IMR-90 (cell line): ENCODE measurements around the gene FAM171A1. TPM values are rescaled to one million over a fixed set of nuclear protein-coding genes. Genes with fewer than 3 reads are reported as not detected.

Source experiments
- ATAC-seq: fragments of 200-7000 bp; cut with Tn5 transposase; 2 replicates; pipeline ENCODE4 v1.9.1; 2020; ENCODE audit warnings: low read depth, mild to moderate bottlenecking, moderate library complexity
- BruUV-seq: library from RNA; stranded (reverse); fragments of 400-500 nt; replicated peaks from 2 replicates; lab custom pipeline; 2021; lab: Mats Ljungman, UMichigan
- CTCF ChIA-PET: fragments of 300-600 bp; formaldehyde crosslinking; extraction: SDS; loops from one replicate; lab custom pipeline; 2021; ENCODE audit warnings: antibody characterized with exemption; lab: Yijun Ruan, JAX
- POLR2A ChIA-PET: fragments of 300-600 bp; sonication (Branson Sonifier 250); formaldehyde crosslinking; loops from one replicate; lab custom pipeline; 2022; ENCODE audit warnings: antibody characterized with exemption; ENCODE audit not compliant: unreplicated experiment; lab: Charles Lee
- DNase-seq: peaks from one replicate; pipeline ENCODE4 v3.0.0; 2013
- H2AFZ ChIP-seq: replicated peaks from 2 replicates; pipeline ENCODE3; 2013; ENCODE audit warnings: low read length, mild to moderate bottlenecking; ENCODE audit not compliant: poor library complexity
- H2AK5ac ChIP-seq: 2 replicates; pipeline ENCODE4 v1.6.1; 2013; ENCODE audit warnings: low read depth, low read length, inconsistent platforms
- H2AK9ac ChIP-seq: replicated peaks from 2 replicates; pipeline ENCODE3; 2013; ENCODE audit warnings: mild to moderate bottlenecking, low read depth, low read length, moderate library complexity; ENCODE audit not compliant: poor library complexity
- H2BK120ac ChIP-seq: 2 replicates; pipeline ENCODE4 v1.6.1; 2013; ENCODE audit warnings: low read depth, low read length, inconsistent platforms
- H2BK15ac ChIP-seq: 3 replicates; pipeline ENCODE4 v1.6.1; 2013; ENCODE audit warnings: low read depth, low read length, inconsistent platforms
- H2BK20ac ChIP-seq: 2 replicates; pipeline ENCODE4 v1.6.1; 2013; ENCODE audit warnings: low read depth, mild to moderate bottlenecking, inconsistent platforms, low read length, moderate library complexity
- H2BK5ac ChIP-seq: 2 replicates; pipeline ENCODE4 v1.6.1; 2013; ENCODE audit warnings: mild to moderate bottlenecking, low read depth, low read length, inconsistent platforms; ENCODE audit not compliant: poor library complexity, severe bottlenecking
- H3K14ac ChIP-seq: replicated peaks from 2 replicates; pipeline ENCODE4 v1.6.1; 2013; ENCODE audit warnings: low read depth, low read length, inconsistent platforms
- H3K18ac ChIP-seq: 2 replicates; pipeline ENCODE4 v1.6.1; 2013; ENCODE audit warnings: low read depth, low read length, control low read depth
- H3K23ac ChIP-seq: 2 replicates; pipeline ENCODE4 v1.6.1; 2013; ENCODE audit warnings: low read depth, low read length, inconsistent platforms
- H3K27ac ChIP-seq: 2 replicates; pipeline ENCODE4 v1.5.1; 2013; ENCODE audit warnings: mild to moderate bottlenecking, control low read depth, low read length; ENCODE audit not compliant: insufficient read depth
- H3K27me3 ChIP-seq: 2 replicates; pipeline ENCODE4 v1.6.1; 2013; ENCODE audit warnings: low read length; ENCODE audit not compliant: control insufficient read depth, insufficient read depth
- H3K36me3 ChIP-seq: 2 replicates; pipeline ENCODE4 v1.6.1; 2013; ENCODE audit warnings: low read length, mixed read lengths; ENCODE audit not compliant: control insufficient read depth, insufficient read depth
- H3K4ac ChIP-seq: 2 replicates; pipeline ENCODE4 v1.6.1; 2013; ENCODE audit warnings: low read depth, low read length, inconsistent platforms
- H3K4me1 ChIP-seq: 2 replicates; pipeline ENCODE4 v1.6.1; 2013; ENCODE audit warnings: low read length, mixed read lengths; ENCODE audit not compliant: control insufficient read depth, insufficient read depth
- H3K4me2 ChIP-seq: 2 replicates; pipeline ENCODE4 v1.6.1; 2013; ENCODE audit warnings: low read depth, mild to moderate bottlenecking, control low read depth, low read length, moderate library complexity
- H3K4me3 ChIP-seq: 2 replicates; pipeline ENCODE4 v1.5.1; 2013; ENCODE audit warnings: low read depth, mild to moderate bottlenecking, control low read depth, low read length, moderate library complexity; ENCODE audit not compliant: insufficient read depth
- H3K56ac ChIP-seq: 2 replicates; pipeline ENCODE4 v1.6.1; 2013; ENCODE audit warnings: low read length, inconsistent platforms; ENCODE audit not compliant: insufficient read depth; ENCODE audit errors: extremely low read depth
- H3K79me1 ChIP-seq, 2 experiments: 2 replicates each; pipeline ENCODE4 v1.6.1; 2013; ENCODE audit warnings: low read length in 2 of 2, inconsistent platforms in 1 of 2, low read depth in 1 of 2
- H3K9ac ChIP-seq: 2 replicates; pipeline ENCODE4 v1.6.1; 2013; ENCODE audit warnings: low read depth, low read length, control low read depth
- H3K9me1 ChIP-seq: 2 replicates; pipeline ENCODE4 v1.6.1; 2013; ENCODE audit warnings: low read length, inconsistent platforms; ENCODE audit not compliant: insufficient read depth
- H3K9me3 ChIP-seq: 2 replicates; pipeline ENCODE4 v1.6.1; 2013; ENCODE audit warnings: low read length; ENCODE audit not compliant: control insufficient read depth, insufficient read depth
- H4K20me1 ChIP-seq: 2 replicates; pipeline ENCODE4 v1.6.1; 2013; ENCODE audit warnings: low read length, inconsistent platforms; ENCODE audit not compliant: insufficient read depth
- H4K5ac ChIP-seq: 2 replicates; pipeline ENCODE4 v1.6.1; 2013; ENCODE audit warnings: mild to moderate bottlenecking, low read depth, low read length, control low read depth
- H4K8ac ChIP-seq, 2 experiments: 2 replicates each; pipeline ENCODE4 v1.6.1; 2013; ENCODE audit warnings: low read depth in 2 of 2, low read length in 2 of 2, control low read depth in 1 of 2, inconsistent platforms in 1 of 2
- H4K91ac ChIP-seq: 2 replicates; pipeline ENCODE4 v1.6.1; 2013; ENCODE audit warnings: low read depth, low read length, inconsistent platforms; ENCODE audit not compliant: insufficient read depth
- CEBPB ChIP-seq: IDR thresholded peaks from 2 replicates; pipeline ENCODE4 v1.6.1; 2012; ENCODE audit warnings: low read depth, low read length, improper control_type of control experiment
- CHD1 ChIP-seq: IDR thresholded peaks from 2 replicates; pipeline ENCODE4 v1.6.1; 2012; ENCODE audit warnings: low read depth, low read length, improper control_type of control experiment
- FOS ChIP-seq: fragments of 150-350 bp; IDR thresholded peaks from 2 replicates; pipeline ENCODE4 v1.6.1; 2016; ENCODE audit warnings: low read depth, low read length
- MAZ ChIP-seq: IDR thresholded peaks from 2 replicates; pipeline ENCODE4 v1.6.1; 2012; ENCODE audit warnings: low read depth, mild to moderate bottlenecking, low read length, improper control_type of control experiment, moderate library complexity, borderline replicate concordance
- MXI1 ChIP-seq: IDR thresholded peaks from 2 replicates; pipeline ENCODE4 v1.6.1; 2012; ENCODE audit warnings: low read depth, mild to moderate bottlenecking, low read length, moderate library complexity, borderline replicate concordance
- POLR2A ChIP-seq: IDR thresholded peaks from 2 replicates; pipeline ENCODE4 v1.6.1; 2012; ENCODE audit warnings: mild to moderate bottlenecking, low read depth, low read length
- RAD21 ChIP-seq: IDR thresholded peaks from 2 replicates; pipeline ENCODE4 v1.6.1; 2012; ENCODE audit warnings: low read length, improper control_type of control experiment
- RCOR1 ChIP-seq: IDR thresholded peaks from 2 replicates; pipeline ENCODE4 v1.6.1; 2012; ENCODE audit warnings: mild to moderate bottlenecking, low read length, improper control_type of control experiment; ENCODE audit not compliant: insufficient replicate concordance
- SMC3 ChIP-seq: fragments of 150-350 bp; IDR thresholded peaks from 2 replicates; pipeline ENCODE4 v1.6.1; 2016; ENCODE audit warnings: low read depth, mild to moderate bottlenecking, antibody characterized with exemption, low read length, moderate library complexity
- WGBS, 2 experiments: methylation state at CpG; one replicate each; pipeline versions ENCODE4 v1.1.5 to v1.1.7; 2013; ENCODE audit warnings: missing lambda C conversion rate in 2 of 2; ENCODE audit not compliant: insufficient read length in 1 of 2; ENCODE audit errors: extremely low coverage in 2 of 2; 5-methylcytosine and 5-hydroxymethylcytosine counted together
- dilution Hi-C: fragments of 300-500 bp; cut with HindIII; formaldehyde crosslinking; loops from one replicate; pipeline ENCODE4 v1.14.3; 2018; ENCODE audit warnings: low sequenced_read_pairs; ENCODE audit not compliant: unreplicated experiment
- in situ Hi-C: fragments of 300-500 bp; cut with MboI; formaldehyde crosslinking; loops from 3 replicates; pipeline ENCODE4 v1.14.3; 2019; ENCODE audit warnings: low sequenced_read_pairs, inconsistent platforms, mixed read lengths
- intact Hi-C: fragments of 100-400 bp; cut with micrococcal nuclease; formaldehyde crosslinking; loops from 2 replicates; pipeline ENCODE4 v1.10.0; 2022
- polyA plus RNA-seq, 3 experiments: library from polyadenylated mRNA; depleted of rRNA; stranded (reverse); fragments of >200 nt; gene quantifications; 2 replicates each; pipeline ENCODE4 v1.2.3, GENCODE V29; 2012; ENCODE audit warnings: low replicate concordance in 1 of 3
- total RNA-seq: library from RNA; depleted of rRNA; stranded (reverse); fragments of >200 nt; gene quantifications from 2 replicates; pipeline ENCODE4 v1.2.3, GENCODE V29; 2012
- TF ChIP-seq, protein P1 (sequence below): fragments of 150-350 bp; IDR thresholded peaks from 2 replicates; pipeline ENCODE4 v1.6.1; 2017; ENCODE audit warnings: mild to moderate bottlenecking, antibody characterized with exemption, low read length, low read depth
- TF ChIP-seq, protein P2 (sequence below): fragments of 150-350 bp; IDR thresholded peaks from 2 replicates; pipeline ENCODE4 v1.6.1; 2016; ENCODE audit warnings: low read depth, mild to moderate bottlenecking, low read length, moderate library complexity, borderline replicate concordance
- TF ChIP-seq, protein P3 (sequence below): conservative IDR thresholded peaks from 2 replicates; pipeline ENCODE4 v1.5.1; 2012; ENCODE audit warnings: mild to moderate bottlenecking, low read depth, low read length, improper control_type of control experiment

FAM171A1 gene
- total and polyA plus RNA-seq, 2 of the 4 experiments (the other 2 are of a cell fraction) = 20.3 to 30.6 TPM

DNA sequence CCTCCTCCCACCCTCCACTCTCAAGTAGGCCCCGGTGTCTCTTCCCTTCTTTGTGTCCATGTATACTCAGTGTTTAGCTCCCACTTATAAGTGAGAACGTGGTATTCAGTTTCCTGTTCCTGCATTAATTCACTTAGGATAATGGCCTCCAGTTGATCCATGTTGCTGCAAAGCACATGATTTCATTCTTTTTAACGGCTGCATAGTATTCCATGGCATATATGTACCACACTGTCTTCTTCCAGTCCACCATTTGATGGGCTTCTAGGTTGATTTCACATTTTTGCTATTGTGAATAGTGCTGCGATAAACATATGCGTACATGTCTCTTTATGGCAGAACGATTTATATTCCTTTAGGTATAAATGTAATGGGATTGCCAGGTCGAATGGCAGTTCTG is 51.0 kb downstream of the FAM171A1 start:
- H3K9ac ChIP-seq = no peak overlapping the region
- H4K91ac ChIP-seq = no peak overlapping the region
- no peak overlapping the region for H3K4me2 ChIP-seq
- H3K36me3 ChIP-seq = no peaks in the 10 kb centered on the region
- no peak for ATAC-seq
- peaks cover 8% of the 10 kb centered on the region; the same call in 1 of the 2 replicates for H4K20me1 ChIP-seq
- H3K9me3 ChIP-seq = no peaks in the 10 kb centered on the region
- no peak for DNase-seq
- no peaks in the 10 kb centered on the region for H3K27me3 ChIP-seq
- POLR2A ChIA-PET = no interaction called here
- no peak overlapping the region for H3K23ac ChIP-seq
- no peak overlapping the region for H2AK9ac ChIP-seq
- peaks cover 2% of the 10 kb centered on the region; the same call in 1 of the 2 replicates for H3K4me1 ChIP-seq
- 100% methylated on average over 1 of the region's 7 CpGs; no CpG with 5 or more reads in 1 of the 2 experiments for WGBS, 2 experiments
- CTCF ChIA-PET = no interaction called here
- no peak overlapping the region for H3K18ac ChIP-seq
- H2BK15ac ChIP-seq = no peak overlapping the region
- H3K79me1 ChIP-seq = peaks cover 18 to 36% of the 10 kb centered on the region in 2 experiments; a peak in 3 of 4 replicates
- H4K8ac ChIP-seq = no peak overlapping the region
- 0 out of 2 replicates have a peak, but pooled peaks cover under 1% of the 10 kb centered on the region for H3K9me1 ChIP-seq
- dilution Hi-C loops (no loop called here), in situ Hi-C loops (no loop called here), intact Hi-C loops (no loop called here)
- no peak overlapping the region for H4K5ac ChIP-seq
- no peak overlapping the region for H2BK120ac ChIP-seq
- H3K14ac ChIP-seq = no peak overlapping the region
- no peak overlapping the region for H3K4me3 ChIP-seq
- H2AK5ac ChIP-seq = no peak overlapping the region
- no peak overlapping the region for H3K56ac ChIP-seq
- H3K4ac ChIP-seq = no peak overlapping the region
- no peak overlapping the region for H2BK5ac ChIP-seq
- no TSS peak for BruUV-seq
- no peak for TF ChIP-seq CEBPB
- TF ChIP-seq, protein P1, sequence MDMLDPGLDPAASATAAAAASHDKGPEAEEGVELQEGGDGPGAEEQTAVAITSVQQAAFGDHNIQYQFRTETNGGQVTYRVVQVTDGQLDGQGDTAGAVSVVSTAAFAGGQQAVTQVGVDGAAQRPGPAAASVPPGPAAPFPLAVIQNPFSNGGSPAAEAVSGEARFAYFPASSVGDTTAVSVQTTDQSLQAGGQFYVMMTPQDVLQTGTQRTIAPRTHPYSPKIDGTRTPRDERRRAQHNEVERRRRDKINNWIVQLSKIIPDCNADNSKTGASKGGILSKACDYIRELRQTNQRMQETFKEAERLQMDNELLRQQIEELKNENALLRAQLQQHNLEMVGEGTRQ = no peak
- no peak for TF ChIP-seq RCOR1
- TF ChIP-seq, protein P2, sequence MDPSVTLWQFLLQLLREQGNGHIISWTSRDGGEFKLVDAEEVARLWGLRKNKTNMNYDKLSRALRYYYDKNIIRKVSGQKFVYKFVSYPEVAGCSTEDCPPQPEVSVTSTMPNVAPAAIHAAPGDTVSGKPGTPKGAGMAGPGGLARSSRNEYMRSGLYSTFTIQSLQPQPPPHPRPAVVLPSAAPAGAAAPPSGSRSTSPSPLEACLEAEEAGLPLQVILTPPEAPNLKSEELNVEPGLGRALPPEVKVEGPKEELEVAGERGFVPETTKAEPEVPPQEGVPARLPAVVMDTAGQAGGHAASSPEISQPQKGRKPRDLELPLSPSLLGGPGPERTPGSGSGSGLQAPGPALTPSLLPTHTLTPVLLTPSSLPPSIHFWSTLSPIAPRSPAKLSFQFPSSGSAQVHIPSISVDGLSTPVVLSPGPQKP = no peak
- TF ChIP-seq RAD21 = no peak
- TF ChIP-seq CHD1 = no peak
- no peak for TF ChIP-seq FOS
- no peak for TF ChIP-seq SMC3
- TF ChIP-seq POLR2A = no peak
- TF ChIP-seq, protein P3, sequence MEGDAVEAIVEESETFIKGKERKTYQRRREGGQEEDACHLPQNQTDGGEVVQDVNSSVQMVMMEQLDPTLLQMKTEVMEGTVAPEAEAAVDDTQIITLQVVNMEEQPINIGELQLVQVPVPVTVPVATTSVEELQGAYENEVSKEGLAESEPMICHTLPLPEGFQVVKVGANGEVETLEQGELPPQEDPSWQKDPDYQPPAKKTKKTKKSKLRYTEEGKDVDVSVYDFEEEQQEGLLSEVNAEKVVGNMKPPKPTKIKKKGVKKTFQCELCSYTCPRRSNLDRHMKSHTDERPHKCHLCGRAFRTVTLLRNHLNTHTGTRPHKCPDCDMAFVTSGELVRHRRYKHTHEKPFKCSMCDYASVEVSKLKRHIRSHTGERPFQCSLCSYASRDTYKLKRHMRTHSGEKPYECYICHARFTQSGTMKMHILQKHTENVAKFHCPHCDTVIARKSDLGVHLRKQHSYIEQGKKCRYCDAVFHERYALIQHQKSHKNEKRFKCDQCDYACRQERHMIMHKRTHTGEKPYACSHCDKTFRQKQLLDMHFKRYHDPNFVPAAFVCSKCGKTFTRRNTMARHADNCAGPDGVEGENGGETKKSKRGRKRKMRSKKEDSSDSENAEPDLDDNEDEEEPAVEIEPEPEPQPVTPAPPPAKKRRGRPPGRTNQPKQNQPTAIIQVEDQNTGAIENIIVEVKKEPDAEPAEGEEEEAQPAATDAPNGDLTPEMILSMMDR = no peak
- TF ChIP-seq MXI1 = no peak
- no peak for TF ChIP-seq MAZ
- no peak overlapping the region for H2BK20ac ChIP-seq
- H2AFZ ChIP-seq = no peak overlapping the region
- H3K27ac ChIP-seq = no peak overlapping the region
